HG02642 (cell line): ENCODE results near the gene SCLY.
A peak's percentile ranks its signal among the peaks of the same experiment; 100 is the strongest.
"Not testable (repeated sequence)": the region's sequence is repeated elsewhere in the genome, so short reads cannot be mapped to it uniquely, and the experiment has no call there.

ENCODE experiments used
- ATAC-seq: cut with Tn5 transposase; IDR thresholded peaks from one replicate; pipeline ENCODE4 v1.9.1; 2021; ENCODE audit warnings: mild to moderate bottlenecking; ENCODE audit not compliant: unreplicated experiment, poor library complexity

SCLY gene

GRCh38 chr2:238039985-238040384 lies 20.8 kb upstream of the SCLY start:
- no peak for ATAC-seq

GRCh38 chr2:238040918-238041317 lies 19.9 kb upstream of the SCLY start:
- no peak for ATAC-seq

- ATAC-seq: no peak
These were observed 18.7 kb upstream of the SCLY start for GRCh38 chr2:238042090-238042489.

GRCh38 chr2:238042849-238043584 lies 17.8 kb upstream of the SCLY start:
- no peak for ATAC-seq

GRCh38 chr2:238043851-238044250 lies 16.9 kb upstream of the SCLY start:
- no peak for ATAC-seq

- ATAC-seq: no peak
These were observed 15.2 kb upstream of the SCLY start for GRCh38 chr2:238045575-238045974.

GRCh38 chr2:238046725-238047270 lies 14.0 kb upstream of the SCLY start:
- no peak for ATAC-seq

GRCh38 chr2:238053191-238053776 lies 7.5 kb upstream of the SCLY start:
- no peak for ATAC-seq

- ATAC-seq: no peak
These were observed 5.0 kb upstream of the SCLY start for GRCh38 chr2:238055841-238056240.

GRCh38 chr2:238057696-238058575 lies 2.9 kb upstream of the SCLY start:
- ATAC-seq: not testable (repeated sequence)

- no peak for ATAC-seq
These were observed 1.3 kb upstream of the SCLY start for GRCh38 chr2:238059505-238059904.

GRCh38 chr2:238060096-238060541 lies 682 bp upstream of the SCLY start:
- ATAC-seq: no peak

GRCh38 chr2:238061315-238062202 lies 758 bp downstream of the SCLY start:
- ATAC-seq: peak; percentile 16

GRCh38 chr2:238063414-238064189 lies 2.8 kb downstream of the SCLY start:
- no peak for ATAC-seq

- no peak for ATAC-seq
These were observed 3.6 kb downstream of the SCLY start for GRCh38 chr2:238064376-238064775.

GRCh38 chr2:238065071-238065846 lies 4.5 kb downstream of the SCLY start:
- no peak for ATAC-seq

- ATAC-seq: no peak
These were observed 5.4 kb downstream of the SCLY start for GRCh38 chr2:238066218-238066617.

- not testable (repeated sequence) for ATAC-seq
These were observed 5.9 kb downstream of the SCLY start for GRCh38 chr2:238066718-238067117.
